ENCODE data around the gene ASAP3. TPM values are rescaled to one million over a fixed set of nuclear protein-coding genes. Genes with fewer than 3 reads are reported as not detected.

The ASAP3 gene
- polyA plus RNA-seq, 2 of the 4 experiments (the other 2 are of a cell fraction): 4.0 to 5.2 TPM

GRCh38 chr1:23522244-23522982 lies 38.4 kb upstream of the ASAP3 start:
- ATAC-seq (no peak), DNase-seq (ENCODE audit: low read depth in 1 of 2, low spot score in 1 of 2) (no peak), FAIRE-seq (no peak)
- ChIA-PET CTCF (interaction anchor here (0.9 to 9.0 kb wide), 3 partner anchors 18 to 26 kb away, joined by 9 to 70 read pairs (median 11); no protein-coding TSS in a partner anchor), POLR2A (no interaction called here)
- H3K4me2 ChIP-seq: no peak overlapping the region
- no peak for TF ChIP-seq TP53 (CRISPR knock-in tag; IDR thresholded peaks at IDR 0.05)
- TF ChIP-seq KDM1A (IDR thresholded peaks at IDR 0.05; ENCODE audit: low read depth): peak; percentile 39; the same call in 1 of the 2 replicates
- H3K4me1 ChIP-seq: peaks cover 32% of the 10 kb centered on the region
- H3K4me3 ChIP-seq: no peak overlapping the region
- H3K27ac ChIP-seq: no peak overlapping the region
- WGBS (ENCODE audit: missing lambda C conversion rate): 86% methylated on average over 7 of the region's 7 CpGs
- no peaks in the 10 kb centered on the region for H3K9me3 ChIP-seq

- POLR2A ChIA-PET: interaction anchor here (0.6 kb wide), 1 partner anchor 177 kb away, joined by 4 read pairs; the partner anchor contains the start of gene HNRNPR
- FAIRE-seq: no peak
- Histone ChIP-seq H3K4me2 (no peak overlapping the region), H3K4me1 (peaks cover 24% of the 10 kb centered on the region), H3K4me3 (no peak overlapping the region), H3K9me3 (no peaks in the 10 kb centered on the region), H3K27ac (no peak overlapping the region)
- 97% methylated on average over 15 of the region's 16 CpGs for WGBS (ENCODE audit: missing lambda C conversion rate)
- DNase-seq (ENCODE audit: low read depth in 1 of 2, low spot score in 1 of 2): peak; percentile 31 to 42
- CTCF ChIA-PET: interaction anchor here (1.1 to 1.7 kb wide), 2 partner anchors 18 to 24 kb away, joined by 3 to 11 read pairs; no protein-coding TSS in a partner anchor
- no peak for TF ChIP-seq TFCP2L1 (CRISPR knock-in tag; IDR thresholded peaks at IDR 0.05)
- no peak for TF ChIP-seq BCL3 (IDR thresholded peaks at IDR 0.05)
- TF ChIP-seq ELK1 (IDR thresholded peaks at IDR 0.05; ENCODE audit: low read depth, low read length): no peak
- no peak for TF ChIP-seq HES2 (IDR thresholded peaks at IDR 0.05)
- TF ChIP-seq HMGXB4 (CRISPR knock-in tag; IDR thresholded peaks at IDR 0.05; ENCODE audit: borderline replicate concordance): no peak
- TF ChIP-seq MAFK (IDR thresholded peaks at IDR 0.05; ENCODE audit: partially characterized antibody): no peak
- TF ChIP-seq SREBF2 (IDR thresholded peaks at IDR 0.05): no peak
- TF ChIP-seq CHD4 (IDR thresholded peaks at IDR 0.05; ENCODE audit: borderline replicate concordance): no peak
- no peak for TF ChIP-seq MAZ (IDR thresholded peaks at IDR 0.05; ENCODE audit: borderline replicate concordance, low read depth, low read length)
- no peak for TF ChIP-seq ZC3H11A (IDR thresholded peaks at IDR 0.05)
- TF ChIP-seq NPAS2 (CRISPR knock-in tag; IDR thresholded peaks at IDR 0.05; ENCODE audit: borderline replicate concordance): no peak
- TF ChIP-seq ZSCAN20 (CRISPR knock-in tag; IDR thresholded peaks at IDR 0.05): no peak
- no peak for TF ChIP-seq RARB (CRISPR knock-in tag; IDR thresholded peaks at IDR 0.05)
- TF ChIP-seq SMC3 (IDR thresholded peaks at IDR 0.05): no peak
- no peak for TF ChIP-seq CBX2 (IDR thresholded peaks at IDR 0.05; ENCODE audit: borderline replicate concordance, low read depth)
- no peak for TF ChIP-seq POLR2A (IDR thresholded peaks at IDR 0.05; ENCODE audit: low read length)
- TF ChIP-seq JUNB (IDR thresholded peaks at IDR 0.05): no peak
- TF ChIP-seq GATA3 (IDR thresholded peaks at IDR 0.05; ENCODE audit: borderline replicate concordance): no peak
- no peak for TF ChIP-seq ZNF302 (CRISPR knock-in tag; IDR thresholded peaks at IDR 0.05)
- TF ChIP-seq HOXA7 (CRISPR knock-in tag; IDR thresholded peaks at IDR 0.05): no peak
- peak; percentile 49 to 84; a peak in 3 of 6 replicates for ATAC-seq
Observed at GRCh38 chr1:23521588-23521987, 37.6 kb upstream of the ASAP3 start.

All from A549 (cell line).